Right cardiac atrium (tissue), 5 donors: Measurements from ENCODE around the gene FBXO42. TPM values are rescaled to one million over a fixed set of nuclear protein-coding genes. Genes with fewer than 3 reads are reported as not detected.
"Not testable (repeated sequence)": the region's sequence is repeated elsewhere in the genome, so short reads cannot be mapped to it uniquely, and the experiment has no call there.

Source experiments
- ATAC-seq, 2 donors: fragments of 200-7000 bp; cut with Tn5 transposase; one replicate each; pipeline versions ENCODE4 v1.8.0 to v1.9.1; 2020; ENCODE audit warnings: moderate library complexity in 2 of 2, mild to moderate bottlenecking in 1 of 2
- DNase-seq, 3 donors: peaks; one replicate each; pipeline ENCODE4 v3.0.0-alpha.2; 2020
- H3K27ac ChIP-seq: one replicate; pipeline ENCODE4 v1.5.1; 2013; ENCODE audit warnings: mild to moderate bottlenecking, low read length, control low read depth, moderate library complexity
- H3K27me3 ChIP-seq: one replicate; pipeline ENCODE4 v1.6.1; 2013; ENCODE audit not compliant: control insufficient read depth, insufficient read depth
- H3K4me1 ChIP-seq: one replicate; pipeline ENCODE4 v1.6.1; 2013; ENCODE audit warnings: low read length; ENCODE audit not compliant: control insufficient read depth, insufficient read depth
- H3K4me3 ChIP-seq: one replicate; pipeline ENCODE4 v1.5.1; 2013; ENCODE audit warnings: low read length, control low read depth
- H3K9me3 ChIP-seq: one replicate; pipeline ENCODE4 v1.6.1; 2013; ENCODE audit warnings: low read length; ENCODE audit not compliant: control insufficient read depth
- WGBS: extraction: QIAGEN DNeasy Blood & Tissue Kit; methylation state at CpG from one replicate; pipeline ENCODE4 v1.1.7; 2013; 5-methylcytosine and 5-hydroxymethylcytosine counted together
- intact Hi-C, 4 donors: fragments of 100-400 bp; cut with DNase I; formaldehyde crosslinking; loops; one replicate each; pipeline versions ENCODE4 v1.11.0 to v1.14.0; 2022 to 2023
- polyA plus RNA-seq: library from polyadenylated mRNA; stranded (reverse); fragments of 200-250 nt; gene quantifications from one replicate; pipeline ENCODE4 v1.2.3, GENCODE V29; 2013
- total RNA-seq, 4 donors: library from RNA; stranded (reverse); fragmentation: NEBNext Ultra II Directional; extraction: Animal tissue kit (Norgen Biotek cat#: 25700); gene quantifications; one replicate each; pipeline ENCODE4 v1.2.1, GENCODE V29; 2021
- donor health status: healthy with polysubstance abuse.
- donor health status: DM: no; HTN: yes; CAD: no.
- donor health status: DM: no; HTN: no; CAD: no.
- donor health status: DM: no; HTN: yes; CAD: no; lungs with severe emphysema.
- donor health status: DM: yes; HTN: yes; CAD: no.

Gene FBXO42
- total and polyA plus RNA-seq, 5 donors = 15.7 to 18.1 (median 16.5) TPM

- Histone ChIP-seq H3K27me3 (no peaks in the 10 kb centered on the region), H3K9me3 (no peaks in the 10 kb centered on the region), H3K4me1 (peaks cover 6% of the 10 kb centered on the region), H3K27ac (no peak overlapping the region), H3K4me3 (no peak overlapping the region)
- no peak for ATAC-seq
- intact Hi-C loops = no loop called here
- peak in 1 of 3 donors; percentile 20 for DNase-seq
- WGBS = 79% methylated on average over 5 of the region's 5 CpGs
Observed at GRCh38 chr1:16371725-16372124, 19.4 kb upstream of the FBXO42 start.

GRCh38 chr1:16369821-16370220, 17.5 kb upstream of the FBXO42 start:
- Histone ChIP-seq H3K27ac (no peak overlapping the region), H3K4me1 (peaks cover 2% of the 10 kb centered on the region), H3K27me3 (no peaks in the 10 kb centered on the region), H3K9me3 (no peaks in the 10 kb centered on the region), H3K4me3 (no peak overlapping the region)
- 85% methylated on average over 4 of the region's 4 CpGs for WGBS
- no peak for DNase-seq
- intact Hi-C loops = loop anchor here in 1 of 4 donors (10.0 kb wide), 1 partner anchor 295 kb away; the partner anchor contains the start of gene FAM131C
- no peak for ATAC-seq

GRCh38 chr1:16367968-16368890, 15.9 kb upstream of the FBXO42 start:
- no peaks in the 10 kb centered on the region for H3K4me1 ChIP-seq

GRCh38 chr1:16367258-16367967, 15.1 kb upstream of the FBXO42 start:
- intact Hi-C loops = loop anchor here in 1 of 4 donors (10.0 kb wide), 1 partner anchor 293 kb away; the partner anchor contains the start of gene FAM131C
- Histone ChIP-seq H3K27me3 (no peaks in the 10 kb centered on the region), H3K4me1 (no peaks in the 10 kb centered on the region), H3K4me3 (peak overlapping the region; percentile 74), H3K27ac (peak overlapping the region; percentile 96), H3K9me3 (no peaks in the 10 kb centered on the region)
- DNase-seq (peak; percentile 89 to 94 (median 93)), ATAC-seq (peak; percentile 87 to 91)
- WGBS = under 1% methylated on average over 47 of the region's 47 CpGs

More at GRCh38 chr1:16367968-16368890, 15.9 kb upstream of the FBXO42 start:
- peak overlapping the region; percentile 96 for H3K27ac ChIP-seq
- no peaks in the 10 kb centered on the region for H3K27me3 ChIP-seq
- 2% methylated on average over 24 of the region's 24 CpGs for WGBS
- DNase-seq = peak in 1 of 3 donors; percentile 50
- intact Hi-C loops = loop anchor here in 1 of 4 donors (10.0 kb wide), 1 partner anchor 293 kb away; the partner anchor contains the start of gene FAM131C
- no peaks in the 10 kb centered on the region for H3K9me3 ChIP-seq
- ATAC-seq = peak in 1 of 2 donors; percentile 22
- H3K4me3 ChIP-seq = peak overlapping the region; percentile 74

- H3K4me1 ChIP-seq = no peaks in the 10 kb centered on the region
- intact Hi-C loops = loop anchor here in 1 of 4 donors (10.0 kb wide), 1 partner anchor 292 kb away; the partner anchor contains the start of gene FAM131C
- peak; percentile 96 to 99 (median 99) for DNase-seq
- H3K4me3 ChIP-seq = peak within 1 kb of the TSS; percentile 74
- peak within 1 kb of the TSS; percentile 96 for H3K27ac ChIP-seq
- H3K9me3 ChIP-seq = no peaks in the 10 kb centered on the region
- ATAC-seq = peak; percentile 92 to 93
- WGBS = 3% methylated on average over 24 of the region's 24 CpGs
- no peaks in the 10 kb centered on the region for H3K27me3 ChIP-seq
Observed at GRCh38 chr1:16366722-16367257, 14.5 kb upstream of the FBXO42 start, which contains the start of gene SZRD1. SZRD1 (plus strand) TSS chr1:16367242; CDS start chr1:16367258, 16 bp downstream.

GRCh38 chr1:16365146-16365498, 12.8 kb upstream of the FBXO42 start:
- DNase-seq (peak in 1 of 3 donors; percentile 65), ATAC-seq (peak; percentile 4 to 40)
- 51% methylated on average over 3 of the region's 3 CpGs for WGBS
- intact Hi-C loops = loop anchor here in 1 of 4 donors (10.0 kb wide), 1 partner anchor 290 kb away; the partner anchor contains the start of gene FAM131C
- H3K9me3 ChIP-seq, H3K27me3 ChIP-seq, H3K4me1 ChIP-seq, H3K4me3 ChIP-seq: not testable (repeated sequence)
- peak overlapping the region; percentile 81 for H3K27ac ChIP-seq

- 83% methylated on average over 3 of the region's 3 CpGs for WGBS
- Histone ChIP-seq H3K4me3 (no peak overlapping the region), H3K27ac (no peak overlapping the region), H3K9me3 (no peaks in the 10 kb centered on the region), H3K4me1 (no peaks in the 10 kb centered on the region), H3K27me3 (no peaks in the 10 kb centered on the region)
- DNase-seq (no peak), ATAC-seq (no peak)
- intact Hi-C loops = loop anchor here (10.0 kb wide), 3 partner anchors 102 to 282 kb away; partner anchors contain the start of gene FAM131C (in 1 of the 4)
Observed at GRCh38 chr1:16356867-16357266, 4.6 kb upstream of the FBXO42 start.

GRCh38 chr1:16354619-16355018, 2.3 kb upstream of the FBXO42 start:
- H3K9me3 ChIP-seq = no peaks in the 10 kb centered on the region
- no peak overlapping the region for H3K4me3 ChIP-seq
- ATAC-seq = no peak
- no peaks in the 10 kb centered on the region for H3K4me1 ChIP-seq
- WGBS = 84% methylated on average over 2 of the region's 2 CpGs
- no peak overlapping the region for H3K27ac ChIP-seq
- no peak for DNase-seq
- intact Hi-C loops = loop anchor here (5.0 to 10.0 kb wide), 4 partner anchors 100 to 280 kb away; partner anchors contain the start of gene FAM131C (in 1 of the 4)
- no peaks in the 10 kb centered on the region for H3K27me3 ChIP-seq

- no peak for ATAC-seq
- Histone ChIP-seq H3K9me3 (no peaks in the 10 kb centered on the region), H3K4me1 (no peaks in the 10 kb centered on the region), H3K27me3 (no peaks in the 10 kb centered on the region), H3K27ac (peak overlapping the region; percentile 90), H3K4me3 (peak overlapping the region; percentile 77)
- WGBS = 57% methylated on average over 11 of the region's 11 CpGs
- intact Hi-C loops = loop anchor here (5.0 to 10.0 kb wide), 4 partner anchors 98 to 278 kb away; partner anchors contain the start of gene FAM131C (in 1 of the 4)
- peak in 1 of 3 donors; percentile 7 for DNase-seq
Observed at GRCh38 chr1:16352842-16353535, 709 bp upstream of the FBXO42 start.
